Epithelial cell of esophagus (primary cell): ENCODE results near the gene MUC21.

Experiments used
- DNase-seq: peaks from one replicate; pipeline ENCODE4 v3.0.0; 2010; ENCODE audit warnings: low read depth
- H3K4me3 ChIP-seq: 2 replicates; pipeline ENCODE4 v1.5.1; 2011; ENCODE audit warnings: mild to moderate bottlenecking, low read length, control low read depth
- CTCF ChIP-seq: IDR thresholded peaks from 2 replicates; pipeline ENCODE4 v1.5.1; 2011; ENCODE audit warnings: low read depth, mild to moderate bottlenecking, low read length, control low read depth, inconsistent platforms; ENCODE audit not compliant: insufficient read depth; ENCODE audit errors: missing control alignments

MUC21 gene

GRCh38 chr6:30983439-30983838 lies at the start of gene MUC21:
TSS of gene MUC21 (plus strand) at chr6:30983718. CDS start at chr6:30983959, 241 bp downstream.
- TF ChIP-seq CTCF = no peak
- no peak within 1 kb of the TSS for H3K4me3 ChIP-seq
- no peak for DNase-seq

GRCh38 chr6:30935018-30935417 lies 48.5 kb upstream of the MUC21 start:
- peak; percentile 75 for DNase-seq
- no peak for TF ChIP-seq CTCF
- H3K4me3 ChIP-seq = no peak overlapping the region

- H3K4me3 ChIP-seq = no peak overlapping the region
- DNase-seq = no peak
- no peak for TF ChIP-seq CTCF
Observed at GRCh38 chr6:30937265-30937664, 46.3 kb upstream of the MUC21 start.

GRCh38 chr6:30938730-30939129 lies 44.8 kb upstream of the MUC21 start:
- no peak for TF ChIP-seq CTCF
- DNase-seq = peak; percentile 34

GRCh38 chr6:30939473-30939872 lies 44.0 kb upstream of the MUC21 start:
- no peak for TF ChIP-seq CTCF
- DNase-seq = no peak
- H3K4me3 ChIP-seq = no peak overlapping the region

More at GRCh38 chr6:30938730-30939129, 44.8 kb upstream of the MUC21 start:
- no peak overlapping the region for H3K4me3 ChIP-seq

GRCh38 chr6:30940361-30940986 lies 43.0 kb upstream of the MUC21 start, which contains the start of gene MUCL3:
TSS of gene MUCL3 (plus strand) at chr6:30940973. CDS start at chr6:30941000, 27 bp downstream.
- DNase-seq = no peak
- H3K4me3 ChIP-seq = no peak within 1 kb of the TSS
- TF ChIP-seq CTCF = no peak
